GM12878 (cell line): ENCODE measurements around the gene FRYL. TPM values are rescaled to one million over a fixed set of nuclear protein-coding genes. Genes with fewer than 3 reads are reported as not detected.

Source experiments
- ATAC-seq: fragments of 200-7000 bp; cut with Tn5 transposase; 3 replicates; pipeline ENCODE4 v1.9.1; 2020; ENCODE audit warnings: mild to moderate bottlenecking, moderate library complexity
- BruUV-seq: library from RNA; stranded (reverse); fragments of 400-500 nt; replicated peaks from 2 replicates; lab custom pipeline; 2021; lab: Mats Ljungman, UMichigan
- CTCF ChIA-PET: fragments of 300-600 bp; sonication (Branson Sonifier 250); formaldehyde crosslinking; extraction: SDS; loops from one replicate; lab custom pipeline; 2021; ENCODE audit warnings: inconsistent platforms; lab: Yijun Ruan, JAX
- POLR2A ChIA-PET: fragments of 350-600 bp; formaldehyde crosslinking; extraction: SDS; loops from one replicate; lab custom pipeline; 2021; ENCODE audit warnings: inconsistent platforms; lab: Charles Lee
- RAD21 ChIA-PET: fragments of 300-600 bp; sonication (Branson Sonifier 250); formaldehyde crosslinking; loops from one replicate; lab custom pipeline; 2023; ENCODE audit warnings: antibody characterized with exemption; ENCODE audit not compliant: unreplicated experiment; lab: Charles Lee
- SMC1A ChIA-PET: fragments of 300-600 bp; sonication (Branson Sonifier 250); formaldehyde crosslinking; loops from one replicate; lab custom pipeline; 2023; ENCODE audit not compliant: unreplicated experiment, uncharacterized antibody; lab: Charles Lee
- DNase-seq: peaks from one replicate; pipeline ENCODE4 v3.0.0-alpha.2; 2011; ENCODE audit warnings: low read depth, low spot score
- FAIRE-seq: peaks from 3 replicates; lab custom pipeline; 2011; peaks lifted over from hg19 to GRCh38; lab: Jason Lieb, UNC
- H2AFZ ChIP-seq: 2 replicates; pipeline ENCODE4 v1.6.0; 2011; ENCODE audit warnings: low read depth, low read length, control low read depth; ENCODE audit not compliant: control insufficient read depth
- H3K27ac ChIP-seq: 2 replicates; pipeline ENCODE4 v1.5.1; 2011; ENCODE audit warnings: control low read depth; ENCODE audit not compliant: control insufficient read depth, insufficient read depth
- H3K27me3 ChIP-seq, 2 experiments: replicated peaks in 1 of 2; 2 replicates each; pipeline versions ENCODE4 v1.6.0 to v1.6.1; 2011; ENCODE audit warnings: low read length in 1 of 2; ENCODE audit not compliant: control insufficient read depth in 2 of 2, insufficient read depth in 2 of 2
- H3K36me3 ChIP-seq, 2 experiments: 2 replicates each; pipeline ENCODE4 v1.5.1; 2011; ENCODE audit warnings: low read length in 1 of 2; ENCODE audit not compliant: control insufficient read depth in 2 of 2, insufficient read depth in 2 of 2
- H3K4me1 ChIP-seq: 2 replicates; pipeline ENCODE4 v1.6.1; 2011; ENCODE audit warnings: mild to moderate bottlenecking, low read length, moderate library complexity, mixed read lengths; ENCODE audit not compliant: control insufficient read depth, insufficient read depth
- H3K4me2 ChIP-seq: 2 replicates; pipeline ENCODE4 v1.6.0; 2011; ENCODE audit warnings: control low read depth; ENCODE audit not compliant: control insufficient read depth, insufficient read depth
- H3K4me3 ChIP-seq: fragments of 200-600 bp; sonication (generic); 2 replicates; pipeline ENCODE4 v1.5.1; 2016
- H3K79me2 ChIP-seq: 2 replicates; pipeline ENCODE4 v1.6.0; 2011; ENCODE audit warnings: low read length; ENCODE audit not compliant: control insufficient read depth, insufficient read depth
- H3K9ac ChIP-seq: 2 replicates; pipeline ENCODE4 v1.8.0; 2011; ENCODE audit warnings: low read length, control low read depth, mixed read lengths; ENCODE audit not compliant: control insufficient read depth, insufficient read depth
- H3K9me3 ChIP-seq: replicated peaks from 3 replicates; pipeline ENCODE4 v1.5.1; 2011; ENCODE audit warnings: mild to moderate bottlenecking, low read length; ENCODE audit not compliant: control insufficient read depth, insufficient read depth
- H4K20me1 ChIP-seq: 2 replicates; pipeline ENCODE4 v1.6.0; 2011; ENCODE audit not compliant: control insufficient read depth, insufficient read depth
- CEBPB ChIP-seq, 2 experiments: fragments of 150-350 bp in 1 of 2; IDR thresholded peaks; 2 replicates each; pipeline ENCODE4 v1.6.1; 2012 to 2014; ENCODE audit warnings: low read depth in 2 of 2, low read length in 2 of 2, borderline replicate concordance in 1 of 2, inconsistent platforms in 1 of 2
- NBN ChIP-seq: fragments of 450-650 bp; IDR thresholded peaks from 2 replicates; pipeline ENCODE4 v1.6.1; 2016
- NFXL1 ChIP-seq: fragments of 450-650 bp; IDR thresholded peaks from 2 replicates; pipeline ENCODE4 v1.6.1; 2017; ENCODE audit warnings: antibody characterized with exemption, mild to moderate bottlenecking, borderline replicate concordance
- NFYA ChIP-seq: IDR thresholded peaks from 2 replicates; pipeline ENCODE4 v1.6.1; 2011; ENCODE audit warnings: low read depth, mild to moderate bottlenecking, low read length, improper control_type of control experiment, borderline replicate concordance
- SREBF1 ChIP-seq: IDR thresholded peaks from 2 replicates; pipeline ENCODE4 v1.6.1; 2012; ENCODE audit warnings: mild to moderate bottlenecking, low read length
- ZBED1 ChIP-seq: IDR thresholded peaks from 2 replicates; pipeline ENCODE4 v1.6.1; 2016; ENCODE audit warnings: borderline replicate concordance
- ZNF384 ChIP-seq: IDR thresholded peaks from 2 replicates; pipeline ENCODE4 v1.6.1; 2012; ENCODE audit warnings: low read depth, mild to moderate bottlenecking, low read length, improper control_type of control experiment, borderline replicate concordance
- in situ Hi-C: fragments of 300-500 bp; cut with MboI; formaldehyde crosslinking; loops from 9 replicates; pipeline ENCODE4 v1.14.3; 2018; ENCODE audit warnings: mixed read lengths
- intact Hi-C: fragments of 100-400 bp; cut with micrococcal nuclease; formaldehyde crosslinking; loops from one replicate; pipeline ENCODE4 v1.14.2; 2022; ENCODE audit not compliant: unreplicated experiment
- polyA plus RNA-seq, 11 experiments: library from polyadenylated mRNA; depleted of rRNA in 4 of 11; unstranded in 6 of 11; stranded (reverse) in 5 of 11; fragments of >200 nt; fragmentation: Nextera tagmentation in 4 of 11; fragmentation: Illumina TruSeq in 1 of 11; extraction: Ambion mirVana in 4 of 11; extraction: Trizol in 1 of 11; gene quantifications; 1 replicate in 1 of 11; 2 replicates in 10 of 11; pipeline versions ENCODE4 v1.2.1 to v1.2.3, GENCODE V29; 2011 to 2016; ENCODE audit warnings: inconsistent platforms in 2 of 11, missing spikeins in 2 of 11, low read depth in 1 of 11
- total RNA-seq, 4 experiments: library from RNA; depleted of rRNA in 3 of 4; stranded (reverse); fragments of >200 nt in 3 of 4; fragmentation: Illumina TruSeq in 1 of 4; extraction: Trizol in 1 of 4; gene quantifications; 2 replicates each; pipeline versions ENCODE4 v1.2.1 to v1.2.3, GENCODE V29; 2013 to 2021
- TF ChIP-seq, protein P1 (sequence below): fragments of 450-650 bp; IDR thresholded peaks from 2 replicates; pipeline ENCODE4 v1.6.1; 2014; ENCODE audit warnings: mild to moderate bottlenecking
- TF ChIP-seq, protein P2 (sequence below): fragments of 450-650 bp; IDR thresholded peaks from 2 replicates; pipeline ENCODE4 v1.6.1; 2017; ENCODE audit warnings: mild to moderate bottlenecking, low read depth, inconsistent platforms; ENCODE audit not compliant: poor library complexity, severe bottlenecking

The FRYL gene
- total and polyA plus RNA-seq, 10 of the 15 experiments (the other 5 are each of a cell fraction or from before 2014, with no cell fraction given): 10.3 to 50.6 (median 28.7) TPM

DNA sequence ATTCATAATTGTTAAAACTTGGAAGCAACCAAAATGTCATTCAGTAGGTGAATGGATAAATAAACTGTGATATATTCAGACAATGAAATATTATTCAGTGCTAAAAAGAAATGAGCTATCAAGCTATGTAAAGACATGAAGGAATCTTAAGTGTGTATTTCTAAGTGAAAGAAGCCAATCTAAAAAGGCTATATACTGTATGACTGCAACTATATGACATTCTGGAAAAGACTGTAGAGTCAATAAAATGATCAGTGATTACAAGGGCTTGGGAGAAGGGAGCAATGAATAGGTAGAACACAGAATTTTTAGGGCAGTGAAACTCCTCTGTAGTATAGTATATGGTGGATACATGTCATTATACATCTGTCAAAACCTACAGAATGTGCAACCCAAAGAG is 139.9 kb downstream of the FRYL start:
- TF ChIP-seq, protein P1, sequence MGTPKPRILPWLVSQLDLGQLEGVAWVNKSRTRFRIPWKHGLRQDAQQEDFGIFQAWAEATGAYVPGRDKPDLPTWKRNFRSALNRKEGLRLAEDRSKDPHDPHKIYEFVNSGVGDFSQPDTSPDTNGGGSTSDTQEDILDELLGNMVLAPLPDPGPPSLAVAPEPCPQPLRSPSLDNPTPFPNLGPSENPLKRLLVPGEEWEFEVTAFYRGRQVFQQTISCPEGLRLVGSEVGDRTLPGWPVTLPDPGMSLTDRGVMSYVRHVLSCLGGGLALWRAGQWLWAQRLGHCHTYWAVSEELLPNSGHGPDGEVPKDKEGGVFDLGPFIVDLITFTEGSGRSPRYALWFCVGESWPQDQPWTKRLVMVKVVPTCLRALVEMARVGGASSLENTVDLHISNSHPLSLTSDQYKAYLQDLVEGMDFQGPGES: no peak
- no peak for TF ChIP-seq NFYA
- TF ChIP-seq NFXL1: no peak
- no peak for TF ChIP-seq ZNF384
- TF ChIP-seq, protein P2, sequence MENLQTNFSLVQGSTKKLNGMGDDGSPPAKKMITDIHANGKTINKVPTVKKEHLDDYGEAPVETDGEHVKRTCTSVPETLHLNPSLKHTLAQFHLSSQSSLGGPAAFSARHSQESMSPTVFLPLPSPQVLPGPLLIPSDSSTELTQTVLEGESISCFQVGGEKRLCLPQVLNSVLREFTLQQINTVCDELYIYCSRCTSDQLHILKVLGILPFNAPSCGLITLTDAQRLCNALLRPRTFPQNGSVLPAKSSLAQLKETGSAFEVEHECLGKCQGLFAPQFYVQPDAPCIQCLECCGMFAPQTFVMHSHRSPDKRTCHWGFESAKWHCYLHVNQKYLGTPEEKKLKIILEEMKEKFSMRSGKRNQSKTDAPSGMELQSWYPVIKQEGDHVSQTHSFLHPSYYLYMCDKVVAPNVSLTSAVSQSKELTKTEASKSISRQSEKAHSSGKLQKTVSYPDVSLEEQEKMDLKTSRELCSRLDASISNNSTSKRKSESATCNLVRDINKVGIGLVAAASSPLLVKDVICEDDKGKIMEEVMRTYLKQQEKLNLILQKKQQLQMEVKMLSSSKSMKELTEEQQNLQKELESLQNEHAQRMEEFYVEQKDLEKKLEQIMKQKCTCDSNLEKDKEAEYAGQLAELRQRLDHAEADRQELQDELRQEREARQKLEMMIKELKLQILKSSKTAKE: no peak
- TF ChIP-seq CEBPB (IDR thresholded peaks at IDR 0.05; ENCODE audit: borderline replicate concordance in 1 of 2, low read depth in 2 of 2, low read length in 2 of 2): no peak
- TF ChIP-seq NBN: no peak
- no peak for TF ChIP-seq ZBED1
- TF ChIP-seq SREBF1: no peak
- ChIA-PET POLR2A (no interaction called here), RAD21 (interaction anchor here (0.7 kb wide), 1 partner anchor 12 kb away, joined by 3 read pairs; no protein-coding TSS in a partner anchor), CTCF (interaction anchor here (0.6 to 1.0 kb wide), 2 partner anchors 14 to 89 kb away, joined by 3 to 5 read pairs; no protein-coding TSS in a partner anchor), SMC1A (interaction anchor here (1.1 to 1.6 kb wide), 3 partner anchors 13 to 31 kb away, joined by 3 to 8 read pairs (median 4); no protein-coding TSS in a partner anchor)
- no peaks in the 10 kb centered on the region for H3K9me3 ChIP-seq
- intact Hi-C loops (no loop called here), in situ Hi-C loops (no loop called here)
- no peak for DNase-seq
- no peaks in the 10 kb centered on the region; a peak in 1 of 4 replicates for H3K36me3 ChIP-seq
- no peak overlapping the region for H3K4me3 ChIP-seq
- peaks cover 6% of the 10 kb centered on the region for H3K79me2 ChIP-seq
- H3K4me1 ChIP-seq: peaks cover 10% of the 10 kb centered on the region
- no TSS peak for BruUV-seq
- H3K27me3 ChIP-seq: no peaks in the 10 kb centered on the region
- no peak for FAIRE-seq
- H4K20me1 ChIP-seq: no peaks in the 10 kb centered on the region
- no peak overlapping the region for H3K4me2 ChIP-seq
- H2AFZ ChIP-seq: no peak overlapping the region
- H3K27ac ChIP-seq: no peak overlapping the region
- H3K9ac ChIP-seq: no peak overlapping the region
- no peak for ATAC-seq
